Islet of Langerhans (tissue), 1 donor: ENCODE measurements around the gene RFTN2.
"Not testable (repeated sequence)": the region's sequence is repeated elsewhere in the genome, so short reads cannot be mapped to it uniquely, and the experiment has no call there.

ENCODE experiments used
- FAIRE-seq: peaks from one replicate; lab custom pipeline; 2011; peaks lifted over from hg19 to GRCh38; lab: Jason Lieb, UNC

RFTN2 gene

DNA sequence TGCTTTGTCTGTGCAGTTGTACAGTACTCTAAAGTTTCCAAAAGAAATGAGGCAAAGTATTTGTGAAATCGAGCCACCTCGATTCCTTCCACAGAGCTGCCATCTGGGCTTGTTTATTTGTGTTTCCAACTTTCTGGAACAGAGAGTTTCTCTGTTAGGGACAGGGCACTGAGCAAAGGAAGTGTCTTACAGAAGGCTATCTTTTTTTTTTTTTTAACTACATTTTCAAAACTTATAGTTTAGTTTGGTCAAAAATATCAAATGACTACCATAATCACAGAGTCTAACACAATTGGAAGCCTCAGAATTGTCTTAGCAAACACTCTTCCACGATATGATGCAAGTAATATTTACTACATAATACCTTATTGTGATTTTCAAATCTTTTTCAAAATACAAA is 796 bp downstream of the RFTN2 start:
- FAIRE-seq = no peak

GRCh38 chr2:197674060-197674459 is 1.3 kb downstream of the RFTN2 start:
- no peak for FAIRE-seq

DNA sequence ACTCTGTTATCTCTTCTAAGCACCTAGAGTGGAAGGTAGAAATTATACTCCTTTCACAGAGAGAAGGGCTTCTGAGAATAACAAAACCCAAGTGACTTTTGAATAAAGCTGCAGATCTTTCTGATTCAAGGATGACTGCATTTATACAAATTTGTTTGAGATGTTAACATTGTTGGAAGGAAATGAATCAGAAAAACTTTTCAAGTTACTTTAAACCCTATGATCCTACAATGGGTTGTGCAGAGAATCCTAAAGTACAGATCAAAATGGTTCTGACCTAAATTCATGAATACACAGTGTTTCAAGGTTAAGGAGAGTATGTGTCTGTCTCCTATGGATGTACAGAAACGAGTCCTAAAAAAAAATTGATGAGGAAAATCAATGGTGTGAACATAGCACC is 1.8 kb downstream of the RFTN2 start:
- FAIRE-seq = no peak

GRCh38 chr2:197673106-197673505 is 2.3 kb downstream of the RFTN2 start:
- no peak for FAIRE-seq

DNA sequence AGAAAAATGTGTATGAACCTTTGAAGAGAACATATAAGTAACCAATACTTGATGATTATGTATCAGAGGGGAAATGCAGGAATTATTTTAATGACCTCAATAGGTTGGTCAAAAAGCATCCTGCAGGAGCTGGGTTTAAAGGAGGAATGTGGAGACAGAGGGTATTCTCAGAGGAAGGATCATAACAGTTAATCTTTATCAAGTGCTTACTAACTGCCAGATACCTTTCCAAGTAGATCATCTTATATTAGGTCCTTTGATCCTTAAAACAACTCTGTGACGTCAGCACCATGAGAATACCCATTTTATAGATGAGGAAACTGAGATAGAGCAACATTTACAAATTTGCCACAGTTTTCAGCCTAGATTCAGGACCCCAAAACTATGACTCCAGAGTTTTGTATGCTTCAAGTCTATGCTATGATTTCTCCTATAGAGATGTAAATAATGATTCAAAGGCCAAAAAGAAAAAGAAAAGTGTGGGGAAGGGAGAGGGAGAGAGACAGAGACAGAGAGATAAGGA is 3.0 kb downstream of the RFTN2 start:
- FAIRE-seq = no peak

GRCh38 chr2:197669077-197669476 is 6.3 kb downstream of the RFTN2 start:
- no peak for FAIRE-seq

DNA sequence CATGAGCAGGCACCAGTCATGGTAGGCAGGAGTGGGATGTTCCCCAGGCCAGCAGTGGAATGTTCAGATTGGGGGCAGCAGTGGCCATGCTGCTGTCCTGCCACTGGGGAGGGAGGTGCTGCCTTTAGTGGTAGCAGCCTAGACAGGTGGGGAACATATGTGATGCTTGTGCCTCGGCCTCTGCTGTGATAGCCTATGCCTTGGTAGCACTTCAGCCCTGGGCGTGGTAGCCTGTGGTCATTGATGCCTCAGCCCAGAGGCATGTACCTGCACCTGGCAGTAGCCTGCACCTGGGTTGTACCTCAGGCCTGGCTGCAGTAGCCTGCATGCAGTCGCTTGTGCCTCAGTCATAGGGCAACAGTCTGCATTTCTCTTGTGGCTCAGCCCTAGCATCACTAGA is 7.1 kb downstream of the RFTN2 start:
- FAIRE-seq = no peak

- FAIRE-seq = no peak
These were observed 9.1 kb downstream of the RFTN2 start for GRCh38 chr2:197666277-197666676.

DNA sequence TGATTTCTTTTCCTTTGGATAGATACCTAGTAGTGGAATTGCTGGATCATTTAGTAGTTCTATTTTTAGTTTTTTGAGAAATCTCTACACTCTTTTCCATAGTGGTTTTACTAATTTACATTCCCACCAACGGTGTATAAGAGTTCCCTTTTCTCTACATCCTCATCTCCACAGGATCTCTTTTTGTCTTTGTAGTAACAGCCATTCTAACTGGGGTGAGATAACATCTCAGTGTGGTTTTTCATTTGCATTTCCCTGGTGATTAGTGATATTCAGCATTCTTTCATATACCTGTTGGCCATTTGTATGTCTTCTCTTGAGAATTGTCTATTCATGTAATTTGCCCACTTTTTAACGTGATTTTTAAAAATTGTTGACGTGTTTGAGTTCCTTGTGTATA is 13.8 kb downstream of the RFTN2 start:
- FAIRE-seq = no peak

- no peak for FAIRE-seq
These were observed 17.8 kb downstream of the RFTN2 start for GRCh38 chr2:197657562-197657961.

GRCh38 chr2:197647961-197648690 is 27.3 kb downstream of the RFTN2 start:
- no peak for FAIRE-seq

DNA sequence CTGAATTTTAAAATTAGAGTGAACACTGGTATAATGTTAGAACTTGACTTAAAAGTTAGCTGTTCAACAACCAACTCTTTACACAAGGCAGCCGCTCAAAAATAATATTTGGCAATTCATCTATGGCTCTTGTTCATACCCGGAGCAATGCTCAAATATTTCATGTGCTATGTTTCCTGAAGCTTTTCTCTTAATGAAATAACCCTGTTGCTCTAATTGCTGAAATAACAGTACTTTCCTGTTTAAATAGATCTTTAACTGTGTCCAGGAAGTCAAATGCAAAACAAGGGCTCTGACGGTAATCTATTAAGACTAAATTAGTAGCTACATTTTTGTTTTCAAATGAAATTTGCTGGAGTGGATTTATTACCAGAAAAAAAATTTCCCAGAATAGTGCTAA is 33.7 kb downstream of the RFTN2 start:
- no peak for FAIRE-seq

DNA sequence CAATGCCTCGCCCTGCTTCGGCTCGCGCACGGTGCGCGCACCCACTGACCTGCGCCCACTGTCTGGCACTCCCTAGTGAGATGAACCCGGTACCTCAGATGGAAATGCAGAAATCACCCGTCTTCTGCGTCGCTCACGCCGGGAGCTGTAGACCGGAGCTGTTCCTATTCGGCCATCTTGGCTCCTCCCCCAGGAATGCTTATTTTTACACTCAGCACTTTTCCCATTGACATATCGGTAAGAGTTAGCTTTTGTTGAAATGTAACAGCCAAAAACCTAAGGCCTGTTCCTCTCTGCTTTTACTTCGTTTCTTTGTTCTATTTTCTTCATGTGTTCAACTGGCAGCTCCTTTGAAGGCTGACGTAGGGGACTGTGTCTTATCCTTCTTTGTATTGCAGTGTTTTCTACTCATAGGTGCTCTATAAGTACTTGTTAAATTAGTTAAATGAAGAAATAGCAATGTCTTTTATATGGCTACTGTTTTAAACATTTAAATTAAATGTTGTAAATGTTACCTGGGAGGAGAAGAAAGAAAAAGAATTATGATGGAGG is 34.7 kb downstream of the RFTN2 start:
- FAIRE-seq = not testable (repeated sequence)

DNA sequence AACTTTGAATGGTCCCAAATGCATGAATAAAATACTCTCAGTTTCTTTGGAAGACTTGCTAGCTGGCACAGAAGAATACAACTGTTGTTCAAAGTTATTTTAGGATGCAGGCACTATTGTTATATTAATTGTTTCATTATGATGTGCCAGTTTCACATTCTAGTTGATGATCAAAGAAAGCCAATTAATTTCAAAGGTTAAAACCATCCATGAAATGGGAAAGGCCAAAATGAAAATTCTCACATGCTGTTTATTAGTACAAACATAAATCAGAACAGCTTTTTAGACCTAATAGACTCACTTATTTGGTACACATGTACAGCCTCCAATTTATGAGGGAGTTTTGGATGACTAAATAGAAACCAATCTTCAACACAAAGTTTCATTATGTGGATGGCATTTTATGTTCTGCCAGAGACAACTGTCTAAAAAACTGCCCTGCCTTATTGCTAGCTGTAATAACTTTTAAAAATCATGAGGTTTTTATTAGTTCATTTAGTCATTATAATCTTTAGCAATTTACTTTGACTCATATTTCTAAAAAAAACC is 42.2 kb downstream of the RFTN2 start:
- FAIRE-seq = no peak

DNA sequence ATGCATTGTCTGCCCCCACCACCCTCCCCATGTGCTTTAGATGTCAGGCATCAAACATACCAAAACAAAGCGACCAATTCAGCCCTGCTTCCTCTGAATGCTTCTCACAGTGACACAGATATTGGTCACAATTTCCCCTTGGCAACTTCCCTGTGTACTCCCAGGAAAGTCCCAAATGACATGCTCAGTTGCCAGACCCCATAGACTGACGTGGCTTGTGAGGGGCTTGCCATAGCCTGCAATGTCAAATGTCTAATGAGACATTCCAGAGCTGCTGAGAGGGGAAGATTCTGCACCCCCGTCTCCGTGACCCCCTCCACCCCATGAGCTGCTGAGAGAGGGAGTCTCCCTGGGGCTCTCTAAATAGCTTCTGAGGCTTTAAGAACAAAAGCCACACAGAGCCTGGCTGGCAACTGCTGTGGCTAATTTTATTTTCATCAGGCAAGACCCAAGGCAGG is 47.3 kb downstream of the RFTN2 start:
- FAIRE-seq = no peak

DNA sequence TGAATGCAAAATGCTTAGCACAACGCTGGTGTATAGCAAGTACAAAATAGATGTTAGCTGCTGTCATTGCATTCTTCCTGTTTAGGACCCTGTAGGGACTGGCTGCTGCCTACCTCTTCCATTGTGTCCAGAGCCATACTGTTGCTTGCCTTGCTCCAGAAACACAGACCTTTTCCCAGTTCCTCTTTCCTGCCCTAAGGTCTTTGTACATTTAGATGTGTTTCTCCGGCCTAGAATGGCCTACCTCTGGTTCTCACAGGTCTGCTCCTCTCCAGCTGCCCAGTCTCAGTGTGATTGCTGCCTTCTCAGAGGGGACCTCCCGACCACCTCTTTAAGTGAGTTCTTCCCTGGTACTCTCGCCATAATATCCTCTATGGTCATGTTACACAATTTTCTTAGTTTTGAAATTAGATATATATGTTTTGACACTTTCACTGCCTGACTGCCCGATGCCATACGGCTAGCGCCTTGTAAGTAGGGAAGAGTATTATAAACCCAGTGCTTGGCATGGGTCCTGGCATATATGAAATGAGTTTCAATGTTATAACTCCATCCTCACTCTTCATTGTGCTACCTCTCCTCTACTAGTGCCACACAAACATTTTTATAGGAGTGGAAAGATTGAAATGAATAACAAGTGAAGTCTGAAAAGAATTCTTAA is 48.3 kb downstream of the RFTN2 start:
- FAIRE-seq = no peak

DNA sequence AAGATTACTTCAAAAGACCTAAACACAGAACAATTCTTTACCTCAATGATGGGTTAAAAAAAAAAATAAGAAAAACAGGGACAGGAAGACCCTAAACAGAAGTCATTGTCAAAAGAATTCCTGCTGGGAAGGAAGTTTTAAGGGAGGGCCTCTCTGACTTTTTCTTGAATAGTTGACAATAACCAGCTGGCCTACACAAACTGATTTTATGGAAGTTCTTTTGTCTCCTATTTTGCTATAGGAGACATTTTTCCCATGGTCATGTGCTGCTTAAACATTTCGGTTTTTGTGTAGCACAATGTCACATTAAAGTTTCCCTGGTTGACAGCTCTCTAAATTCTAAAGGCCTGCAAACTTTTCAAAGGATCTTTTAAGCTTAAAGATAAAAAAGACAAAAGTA is 55.3 kb downstream of the RFTN2 start:
- FAIRE-seq = no peak

DNA sequence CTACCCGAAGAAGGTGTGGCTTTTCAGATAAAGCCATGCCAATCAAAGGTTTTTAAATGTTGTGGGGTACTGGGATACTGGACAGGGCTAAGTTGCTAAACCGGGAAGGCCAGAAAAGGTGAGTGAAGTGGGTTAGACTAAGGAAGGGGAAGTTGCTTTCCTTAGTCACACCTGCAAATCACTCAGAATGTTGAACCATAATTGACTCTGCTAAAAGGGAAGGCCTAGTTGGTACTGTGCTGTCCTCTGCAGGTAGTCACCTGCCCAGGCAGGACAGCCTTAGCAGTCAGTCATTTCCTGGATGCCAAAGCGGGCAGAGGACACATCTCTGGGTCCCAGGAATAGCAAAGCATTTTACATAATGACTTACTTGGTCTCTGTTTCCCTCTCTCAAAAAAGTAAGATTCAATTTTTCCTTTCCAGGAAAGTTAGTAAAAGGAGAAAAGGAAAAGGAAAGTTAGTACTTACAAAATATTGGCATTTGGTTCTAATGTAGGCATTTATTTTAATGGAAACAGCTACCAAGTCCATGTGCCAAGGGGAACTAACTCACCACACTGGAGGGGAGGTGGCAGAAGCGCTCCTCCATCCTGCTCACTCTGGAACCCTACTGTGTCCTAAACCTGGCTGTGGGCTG is 60.3 kb downstream of the RFTN2 start:
- no peak for FAIRE-seq

DNA sequence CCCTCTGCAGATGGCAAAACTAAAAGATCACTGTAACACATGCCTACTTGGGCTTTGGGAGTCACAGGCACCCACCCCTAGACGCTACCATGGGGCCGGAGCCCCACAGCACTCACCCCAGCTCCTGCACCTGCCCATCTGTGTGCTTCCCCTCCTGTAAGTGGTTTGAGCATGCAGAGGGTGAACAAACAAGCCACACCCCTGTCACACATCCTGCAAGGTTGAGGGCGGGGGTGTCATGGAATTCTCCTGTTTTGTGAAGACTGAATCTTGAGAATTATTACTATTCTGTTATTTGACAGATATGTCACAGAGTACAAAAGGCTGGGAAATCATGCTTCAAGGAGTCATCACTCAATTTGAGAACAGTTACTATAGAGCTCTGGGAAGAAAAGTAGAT is 60.9 kb downstream of the RFTN2 start:
- FAIRE-seq = no peak

DNA sequence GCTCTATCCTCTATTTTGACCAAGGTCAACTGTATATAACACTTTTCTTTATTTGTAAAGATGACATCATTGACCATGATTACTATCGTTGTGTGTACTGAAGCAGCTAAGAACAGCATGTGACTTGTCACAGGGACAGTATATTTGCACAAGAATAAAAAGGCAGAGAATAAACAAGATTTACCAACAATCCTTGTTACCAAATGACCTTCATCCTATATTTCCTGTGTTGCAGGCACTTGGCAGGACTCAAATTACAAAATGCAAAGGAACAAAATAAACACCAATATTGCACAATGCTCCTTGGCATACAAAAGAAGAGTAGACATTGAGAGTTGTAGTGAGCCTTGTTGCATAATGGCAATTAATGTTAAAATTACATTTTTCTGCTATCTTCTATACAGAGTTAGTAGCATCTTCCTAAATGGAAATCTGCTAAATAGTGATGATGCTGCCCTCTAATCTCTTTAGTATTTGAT is 61.8 kb downstream of the RFTN2 start:
- no peak for FAIRE-seq

DNA sequence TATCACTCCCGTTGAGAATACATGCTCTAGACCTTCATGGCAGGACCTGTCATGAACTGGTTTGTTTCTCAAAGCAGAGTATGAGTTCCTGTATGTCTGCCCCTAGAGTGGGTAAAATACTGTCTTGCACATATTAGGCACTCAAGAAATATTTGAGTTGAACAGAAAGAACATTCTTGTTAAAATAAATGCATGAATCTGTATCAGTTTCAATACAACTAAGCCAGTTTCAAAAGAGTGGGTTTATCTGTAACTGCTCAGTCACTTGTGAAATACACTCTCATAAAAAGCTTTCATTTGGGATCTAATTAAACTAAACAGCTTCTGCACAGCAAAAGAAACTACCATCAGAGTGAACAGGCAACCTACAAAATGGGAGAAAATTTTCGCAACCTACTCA is 69.2 kb downstream of the RFTN2 start:
- no peak for FAIRE-seq

GRCh38 chr2:197604117-197604860 is 71.1 kb downstream of the RFTN2 start:
- no peak for FAIRE-seq
